Natural killer cell (primary cell): ENCODE results near the gene PCBP1. TPM values are rescaled to one million over a fixed set of nuclear protein-coding genes. Genes with fewer than 3 reads are reported as not detected.
A peak's percentile ranks its signal among the peaks of the same experiment; 100 is the strongest.
"Not testable (repeated sequence)": the region's sequence is repeated elsewhere in the genome, so short reads cannot be mapped to it uniquely, and the experiment has no call there.

Experiments used
- ATAC-seq, 3 donors: fragments of 150-1000 bp in 2 of 3; fragments of 200-7000 bp in 1 of 3; cut with Tn5 transposase; 1 replicate in 1 of 3; 2 replicates in 2 of 3; pipeline ENCODE4 v1.10.0; 2021; ENCODE audit warnings: mild to moderate bottlenecking in 2 of 3, moderate library complexity in 2 of 3
- DNase-seq, 2 donors: peaks; one replicate each; pipeline versions ENCODE4 v3.0.0 to v3.0.0-alpha.2; 2013 to 2021; ENCODE audit warnings: mixed read lengths in 1 of 2
- H3K27ac ChIP-seq: one replicate; pipeline ENCODE4 v1.5.1; 2013; ENCODE audit warnings: mild to moderate bottlenecking, low read length
- H3K27me3 ChIP-seq: one replicate; pipeline ENCODE4 v1.6.1; 2013; ENCODE audit warnings: low read length; ENCODE audit not compliant: control insufficient read depth, insufficient read depth
- H3K36me3 ChIP-seq: one replicate; pipeline ENCODE4 v1.6.1; 2013; ENCODE audit warnings: low read length; ENCODE audit not compliant: control insufficient read depth, insufficient read depth
- H3K4me1 ChIP-seq: one replicate; pipeline ENCODE4 v1.6.1; 2013; ENCODE audit warnings: low read length; ENCODE audit not compliant: control insufficient read depth, insufficient read depth
- H3K4me3 ChIP-seq: one replicate; pipeline ENCODE4 v1.5.1; 2013; ENCODE audit warnings: low read length
- H3K9me3 ChIP-seq: one replicate; pipeline ENCODE4 v1.6.1; 2013; ENCODE audit warnings: low read length; ENCODE audit not compliant: control insufficient read depth, insufficient read depth
- H3K27ac Mint-ChIP-seq, 2 donors: one replicate each; pipeline ENCODE4 v1.8.0; 2022; ENCODE audit warnings: mild to moderate bottlenecking in 2 of 2, mixed read lengths in 2 of 2, moderate library complexity in 1 of 2
- H3K27me3 Mint-ChIP-seq, 2 donors: one replicate each; pipeline ENCODE4 v1.8.0; 2022; ENCODE audit warnings: low read depth in 2 of 2, mixed read lengths in 2 of 2
- H3K36me3 Mint-ChIP-seq: one replicate; pipeline ENCODE4 v1.8.0; 2022; ENCODE audit warnings: mixed read lengths
- H3K4me1 Mint-ChIP-seq, 2 donors: one replicate each; pipeline ENCODE4 v1.8.0; 2022; ENCODE audit warnings: mixed read lengths in 2 of 2
- H3K4me3 Mint-ChIP-seq: one replicate; pipeline ENCODE4 v1.8.0; 2022; ENCODE audit warnings: mild to moderate bottlenecking, moderate library complexity, mixed read lengths
- H3K9me3 Mint-ChIP-seq, 2 donors: one replicate each; pipeline ENCODE4 v1.8.0; 2022; ENCODE audit warnings: mixed read lengths in 2 of 2
- CTCF ChIP-seq: fragments of 200-600 bp; IDR thresholded peaks from one replicate; pipeline ENCODE4 v1.8.0; 2022; ENCODE audit warnings: antibody characterized with exemption
- WGBS: methylation state at CpG from one replicate; pipeline ENCODE4 v1.1.7; 2013; ENCODE audit warnings: missing lambda C conversion rate; ENCODE audit not compliant: insufficient coverage; 5-methylcytosine and 5-hydroxymethylcytosine counted together
- intact Hi-C: fragments of 100-400 bp; cut with micrococcal nuclease; formaldehyde crosslinking; loops from one replicate; pipeline ENCODE4 v1.14.2; 2022
- total RNA-seq, 4 donors: library from RNA; stranded (reverse); fragments of 120-200 nt in 1 of 4; gene quantifications; one replicate each; pipeline versions ENCODE4 v1.2.3 to v1.2.4, GENCODE V29; 2013 to 2022

Gene PCBP1
- total RNA-seq, 3 donors from 2014 or later (not counting 1 experiment from before 2014, with no cell fraction given): 329 to 358 (median 352) TPM

GRCh38 chr2:70103531-70104061 lies 16.3 kb downstream of the PCBP1 start:
- Mint-ChIP-seq H3K36me3 (no peaks in the 10 kb centered on the region), H3K27ac (peak overlapping the region; percentile 91 to 97), H3K4me3 (peak overlapping the region; percentile 86), H3K27me3 (no peaks in the 10 kb centered on the region), H3K4me1 (peaks cover 40 to 46% of the 10 kb centered on the region in 2 donors), H3K9me3 (no peaks in the 10 kb centered on the region)
- Histone ChIP-seq H3K27me3 (no peaks in the 10 kb centered on the region), H3K4me1 (peaks cover 45% of the 10 kb centered on the region), H3K4me3 (peak overlapping the region; percentile 4), H3K36me3 (no peaks in the 10 kb centered on the region), H3K9me3 (no peaks in the 10 kb centered on the region), H3K27ac (peak overlapping the region; percentile 84)
- ATAC-seq (peak; percentile 65 to 70 (median 67)), DNase-seq (peak in 1 of 2 donors; percentile 59)
- no peak for TF ChIP-seq CTCF
- intact Hi-C loops: no loop called here
- whole genome bisulfite sequencing: 24% methylated on average over 5 of the region's 5 CpGs

GRCh38 chr2:70104231-70105111 lies 17.2 kb downstream of the PCBP1 start:
- DNase-seq (peak in 1 of 2 donors; percentile 56), ATAC-seq (no peak)
- no peak for TF ChIP-seq CTCF
- Mint-ChIP-seq H3K27ac (peak overlapping the region; percentile 91 to 97), H3K27me3 (no peaks in the 10 kb centered on the region), H3K9me3 (no peaks in the 10 kb centered on the region), H3K36me3 (no peaks in the 10 kb centered on the region), H3K4me1 (peaks cover 41 to 48% of the 10 kb centered on the region in 2 donors), H3K4me3 (peak overlapping the region; percentile 86)
- H3K4me1 ChIP-seq: peaks cover 53% of the 10 kb centered on the region
- WGBS: 0% methylated on average over 5 of the region's 11 CpGs
- H3K4me3 ChIP-seq: peak overlapping the region; percentile 4
- H3K27me3 ChIP-seq: no peaks in the 10 kb centered on the region
- H3K9me3 ChIP-seq: no peaks in the 10 kb centered on the region
- H3K27ac ChIP-seq: peak overlapping the region; percentile 84
- H3K36me3 ChIP-seq: no peaks in the 10 kb centered on the region
- intact Hi-C loops: no loop called here

- H3K36me3 ChIP-seq, H3K27me3 ChIP-seq, H3K27me3 Mint-ChIP-seq, H3K4me3 Mint-ChIP-seq, H3K9me3 ChIP-seq, H3K27ac ChIP-seq, H3K9me3 Mint-ChIP-seq, ATAC-seq, H3K27ac Mint-ChIP-seq, DNase-seq, H3K4me3 ChIP-seq, intact Hi-C loops, H3K36me3 Mint-ChIP-seq: not testable (repeated sequence)
- peaks cover 49 to 58% of the 10 kb centered on the region in 2 donors for H3K4me1 Mint-ChIP-seq
- peaks cover 69% of the 10 kb centered on the region for H3K4me1 ChIP-seq
- 97% methylated on average over 8 of the region's 8 CpGs for WGBS
Measured at GRCh38 chr2:70106138-70106537, 18.9 kb downstream of the PCBP1 start.

- H3K4me3 Mint-ChIP-seq, H3K36me3 Mint-ChIP-seq, H3K4me3 ChIP-seq, H3K27me3 ChIP-seq, intact Hi-C loops, ATAC-seq, DNase-seq, H3K9me3 Mint-ChIP-seq, H3K36me3 ChIP-seq, H3K27me3 Mint-ChIP-seq, H3K9me3 ChIP-seq: not testable (repeated sequence)
- Mint-ChIP-seq H3K4me1 (peaks cover 36 to 42% of the 10 kb centered on the region in 2 donors), H3K27ac (peak overlapping the region; percentile 91)
- H3K27ac ChIP-seq: peak overlapping the region; percentile 11
- peaks cover 62% of the 10 kb centered on the region for H3K4me1 ChIP-seq
- WGBS: 89% methylated on average over 4 of the region's 5 CpGs
Measured at GRCh38 chr2:70110397-70110796, 23.1 kb downstream of the PCBP1 start.
